Islet precursor cell (in vitro differentiated cells): ENCODE measurements around the gene SCFD1.
"Not testable (repeated sequence)": the region's sequence is repeated elsewhere in the genome, so short reads cannot be mapped to it uniquely, and the experiment has no call there.

ENCODE experiments used
- DNase-seq: peaks from one replicate; pipeline ENCODE4 v3.0.0-alpha.2; 2018

Gene SCFD1, protein sequence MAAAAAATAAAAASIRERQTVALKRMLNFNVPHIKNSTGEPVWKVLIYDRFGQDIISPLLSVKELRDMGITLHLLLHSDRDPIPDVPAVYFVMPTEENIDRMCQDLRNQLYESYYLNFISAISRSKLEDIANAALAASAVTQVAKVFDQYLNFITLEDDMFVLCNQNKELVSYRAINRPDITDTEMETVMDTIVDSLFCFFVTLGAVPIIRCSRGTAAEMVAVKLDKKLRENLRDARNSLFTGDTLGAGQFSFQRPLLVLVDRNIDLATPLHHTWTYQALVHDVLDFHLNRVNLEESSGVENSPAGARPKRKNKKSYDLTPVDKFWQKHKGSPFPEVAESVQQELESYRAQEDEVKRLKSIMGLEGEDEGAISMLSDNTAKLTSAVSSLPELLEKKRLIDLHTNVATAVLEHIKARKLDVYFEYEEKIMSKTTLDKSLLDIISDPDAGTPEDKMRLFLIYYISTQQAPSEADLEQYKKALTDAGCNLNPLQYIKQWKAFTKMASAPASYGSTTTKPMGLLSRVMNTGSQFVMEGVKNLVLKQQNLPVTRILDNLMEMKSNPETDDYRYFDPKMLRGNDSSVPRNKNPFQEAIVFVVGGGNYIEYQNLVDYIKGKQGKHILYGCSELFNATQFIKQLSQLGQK

DNA sequence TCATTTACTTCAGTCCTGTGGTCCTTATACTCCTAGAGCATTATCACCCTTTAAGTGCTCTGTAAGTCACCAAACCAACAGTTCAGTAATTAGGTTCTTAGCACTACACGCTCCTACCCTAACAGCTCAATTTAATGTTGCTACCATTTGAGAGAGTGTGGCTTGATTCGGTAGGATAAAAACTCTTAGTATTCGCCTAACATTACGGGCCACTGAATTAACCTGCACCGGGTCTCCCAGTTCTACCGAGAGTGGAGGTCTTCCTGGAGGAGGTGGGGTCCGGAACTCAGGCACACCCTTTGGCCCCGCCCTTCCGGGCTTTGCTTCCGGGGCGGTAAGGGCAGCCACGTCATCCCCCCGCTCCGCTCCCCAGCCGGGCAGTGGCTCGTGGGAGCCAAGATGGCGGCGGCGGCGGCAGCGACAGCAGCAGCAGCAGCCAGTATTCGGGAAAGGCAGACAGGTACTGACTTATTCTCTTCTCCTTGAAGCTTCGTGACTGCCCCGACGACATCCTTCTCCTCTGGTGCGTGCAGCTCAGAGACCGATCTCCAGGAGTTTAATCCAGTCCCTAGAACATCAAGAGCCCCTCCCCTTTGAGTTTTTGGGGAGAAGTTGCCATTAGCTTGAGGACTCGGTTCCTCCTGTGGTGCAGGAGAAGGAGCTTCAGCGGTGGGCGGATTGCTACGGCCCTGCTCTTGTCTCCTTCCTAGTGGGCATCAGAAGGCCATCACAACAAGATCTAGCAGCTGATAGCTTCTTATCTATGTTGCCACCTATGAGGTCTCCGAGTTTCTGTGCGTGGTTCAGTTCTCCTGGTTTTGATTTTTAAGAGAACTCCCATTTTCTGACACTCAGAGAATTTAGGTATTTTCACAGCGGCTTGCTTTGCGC lies at the start of gene SCFD1:
Gene SCFD1, plus strand, starts transcription at position 380 of the 891 bp plus-strand sequence. Its CDS starts 20 bp downstream, at position 400.
- peak; percentile 97 for DNase-seq

DNA sequence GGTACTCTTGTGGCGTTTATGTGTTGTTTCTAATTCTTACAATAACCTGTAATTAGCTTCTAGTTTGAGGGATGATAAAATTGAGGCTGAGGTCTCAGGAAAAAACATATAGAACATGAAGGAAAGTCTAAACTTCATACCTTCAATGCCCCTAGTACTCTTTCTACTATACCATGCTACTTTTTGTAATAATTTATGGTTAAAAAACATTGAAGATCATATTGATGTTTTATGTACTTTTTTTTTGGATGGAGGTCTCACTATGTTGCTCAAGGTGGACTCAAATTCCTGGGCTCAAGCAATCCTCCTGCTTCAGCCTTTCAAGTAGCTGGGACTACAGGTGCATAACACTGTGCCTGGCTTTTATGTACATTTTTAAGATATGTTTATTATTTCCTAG lies 49.3 kb upstream of the SCFD1 start:
- no peak for DNase-seq

DNA sequence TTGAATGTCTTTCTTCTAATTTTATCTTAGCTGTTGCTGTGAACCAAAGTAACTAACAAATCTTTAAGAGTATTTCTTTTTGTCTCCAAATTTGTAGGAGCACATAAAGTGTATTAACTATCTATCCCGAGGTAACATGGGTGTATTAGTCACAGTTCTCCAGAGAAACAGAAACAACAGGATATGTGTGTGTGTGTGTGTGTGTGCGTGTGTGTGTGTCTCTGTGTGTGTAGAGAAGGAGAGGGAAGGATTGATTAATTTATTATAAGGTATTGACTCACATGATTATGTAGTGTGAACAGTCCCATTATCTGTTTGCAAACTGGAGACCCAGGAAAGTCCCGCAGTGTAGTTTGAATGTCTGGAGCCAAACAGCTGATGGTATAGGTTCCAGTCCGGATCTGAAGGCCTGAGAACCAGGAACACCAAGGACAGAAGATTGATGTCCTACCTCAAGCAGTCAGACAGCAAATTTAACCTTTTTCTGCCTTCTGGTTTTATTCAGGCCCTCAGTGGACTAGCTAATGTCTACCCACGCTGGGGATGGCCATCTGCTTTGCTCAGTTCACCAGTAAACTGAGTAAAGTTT lies 48.8 kb upstream of the SCFD1 start:
- DNase-seq = no peak

DNA sequence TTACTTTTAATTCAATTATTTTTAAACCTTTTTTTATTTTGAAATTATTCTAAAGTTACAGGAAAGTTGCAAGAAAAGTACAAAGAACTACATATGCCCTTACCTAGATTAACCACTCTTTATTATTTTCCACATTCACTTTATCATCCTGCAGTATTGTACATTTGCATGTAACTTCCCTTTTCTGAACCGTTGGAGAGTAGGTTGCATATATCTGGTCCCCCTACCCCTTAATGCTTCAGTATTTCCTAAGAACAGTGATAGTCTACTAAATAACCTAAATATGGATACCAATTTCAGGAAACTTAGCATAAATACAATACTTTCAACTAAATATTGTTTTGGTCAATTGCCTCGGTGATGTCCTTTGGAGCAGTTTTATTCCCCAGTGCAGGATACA lies 48.2 kb upstream of the SCFD1 start:
- DNase-seq = no peak

DNA sequence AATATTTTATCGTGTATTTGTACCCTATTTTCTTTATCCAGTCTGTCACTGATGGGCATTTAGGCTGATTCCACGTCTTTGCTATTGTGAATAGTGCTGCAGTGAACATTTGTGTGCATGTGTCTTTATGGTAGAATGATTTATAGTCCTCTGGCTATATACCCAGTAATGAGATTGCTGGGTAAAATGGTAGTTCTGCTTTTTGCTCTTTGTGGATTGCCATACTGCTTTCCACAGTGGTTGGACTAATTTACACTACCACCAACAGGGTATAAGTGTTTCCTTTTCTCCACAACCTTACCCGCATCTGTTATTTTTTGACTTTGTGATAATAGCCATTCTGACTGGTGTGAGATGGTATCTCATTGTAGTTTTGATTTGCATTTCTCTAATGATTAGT lies 47.3 kb upstream of the SCFD1 start:
- not testable (repeated sequence) for DNase-seq

DNA sequence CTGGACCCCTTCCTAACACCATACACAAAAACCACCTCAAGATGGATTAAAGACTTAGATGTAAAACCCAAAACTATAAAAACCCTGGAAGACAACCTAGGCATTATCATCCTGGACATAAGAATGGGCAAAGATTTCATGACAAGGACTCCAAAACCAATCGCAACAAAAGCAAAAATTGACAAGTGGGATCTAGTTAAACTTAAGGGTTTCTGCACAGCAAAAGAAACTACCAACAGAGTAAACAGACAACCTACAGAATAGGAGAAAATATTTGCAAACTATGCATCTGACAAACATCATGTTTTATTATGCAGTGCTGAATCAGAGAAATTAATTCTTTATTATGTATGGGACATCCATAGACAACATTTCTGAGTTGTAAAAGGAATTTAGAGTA lies 45.8 kb upstream of the SCFD1 start:
- DNase-seq = not testable (repeated sequence)

DNA sequence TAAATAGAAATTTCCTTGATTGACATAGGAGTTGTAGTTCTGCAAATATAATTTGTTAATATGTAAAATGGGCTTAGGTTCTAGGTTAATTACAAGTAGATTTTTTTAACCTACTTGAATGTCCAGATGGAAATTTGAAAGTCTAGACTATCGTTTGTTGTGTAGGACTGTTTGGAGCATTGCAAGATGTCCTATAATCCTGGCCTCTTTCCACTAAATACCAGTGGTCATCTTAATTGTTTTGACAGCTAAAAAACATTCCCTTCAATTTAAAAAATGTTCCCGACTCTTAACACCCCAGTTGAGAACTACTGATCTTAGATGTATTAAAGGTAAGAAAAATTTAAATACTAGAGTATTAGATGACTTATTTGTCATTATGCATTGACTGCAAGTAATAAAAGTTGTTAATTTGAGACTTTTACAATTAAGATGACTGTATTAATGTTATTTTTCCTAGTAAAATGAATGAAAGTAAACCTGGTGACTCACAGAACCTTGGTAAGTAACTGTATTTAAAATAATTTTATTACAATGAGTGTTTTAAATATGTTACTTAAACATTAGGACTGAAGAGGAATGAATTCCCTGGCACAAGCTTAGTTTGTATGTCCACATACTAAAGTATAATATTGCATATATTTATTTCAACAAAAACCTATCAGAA lies 41.4 kb upstream of the SCFD1 start:
- DNase-seq = no peak

DNA sequence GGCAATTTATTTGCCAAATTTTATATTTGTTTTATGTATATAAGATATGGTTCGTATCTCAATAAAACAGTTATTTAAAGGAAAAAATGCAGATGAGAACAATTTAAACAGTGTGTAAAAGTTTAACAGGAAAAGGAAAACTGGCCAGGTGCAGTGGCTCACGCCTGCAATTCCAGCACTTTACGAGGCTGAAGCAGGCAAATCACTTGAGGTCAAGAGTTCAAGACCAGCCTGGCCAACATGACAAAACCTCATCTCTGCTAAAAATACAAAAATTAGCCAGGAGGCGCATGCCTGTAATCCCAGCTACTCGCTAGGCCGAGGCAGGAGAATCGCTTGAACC lies 40.9 kb upstream of the SCFD1 start:
- no peak for DNase-seq

DNA sequence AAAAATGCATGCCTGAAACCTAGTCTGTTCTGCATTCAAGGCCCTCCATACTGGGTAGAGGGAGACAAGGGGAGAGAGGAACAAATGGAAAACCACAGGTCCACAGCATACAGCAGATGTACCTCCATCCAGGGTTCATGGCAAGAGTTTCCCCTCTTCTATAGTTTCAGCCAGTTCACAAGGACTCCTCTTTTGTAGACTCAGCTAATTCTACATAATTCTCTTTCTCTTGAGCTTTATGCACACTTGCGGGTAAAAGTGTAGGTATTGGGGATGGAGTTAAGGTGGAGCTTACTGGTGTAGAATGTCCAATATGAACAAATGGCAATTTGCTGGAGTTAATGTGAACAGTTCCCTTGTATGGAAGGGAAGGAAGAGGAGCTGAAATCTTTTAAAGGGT lies 39.7 kb upstream of the SCFD1 start:
- DNase-seq = no peak

DNA sequence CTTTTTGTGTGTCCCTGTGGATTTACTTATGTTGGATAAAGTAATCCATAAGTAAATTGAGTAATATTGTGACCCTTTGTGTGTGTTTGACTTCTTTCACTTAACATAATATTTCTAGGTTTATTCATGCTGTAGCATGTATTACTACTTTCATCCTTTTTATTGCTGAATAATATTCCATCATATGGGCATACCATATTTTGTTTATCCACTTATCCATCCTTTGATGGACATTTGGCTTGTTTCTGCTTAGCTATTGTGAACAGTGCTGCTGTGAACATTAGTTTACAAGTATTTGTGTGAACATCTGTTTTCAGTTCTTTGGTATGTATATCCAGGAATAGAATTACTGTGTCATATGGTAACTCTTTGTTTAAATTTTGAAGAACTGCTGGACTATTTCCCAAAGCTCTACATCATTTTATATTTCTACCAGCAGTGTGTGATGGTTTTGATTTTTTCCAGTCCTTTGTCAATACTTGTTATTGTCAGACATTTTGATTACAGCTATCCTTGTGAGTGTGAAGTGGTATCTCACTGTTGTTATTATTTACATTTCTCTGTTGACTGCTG lies 38.0 kb upstream of the SCFD1 start:
- DNase-seq = no peak

DNA sequence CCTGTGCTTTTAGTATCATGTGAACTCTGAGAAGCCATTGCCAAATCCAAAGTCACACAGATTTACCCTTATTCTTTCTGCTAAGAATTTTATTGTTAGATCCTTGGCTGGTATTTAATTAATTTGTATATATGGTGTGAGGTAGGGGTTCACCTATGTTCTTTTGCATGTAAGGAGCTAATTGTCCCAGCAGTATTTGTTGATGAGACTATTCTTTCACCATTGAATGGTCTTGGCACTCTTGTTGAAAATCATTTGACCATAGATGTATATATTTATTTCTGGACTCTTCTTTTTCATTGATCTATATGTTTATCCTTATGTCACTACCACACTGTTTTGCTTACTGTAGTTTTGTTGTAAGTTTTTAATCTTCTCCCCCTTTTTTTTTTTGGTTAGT lies 36.9 kb upstream of the SCFD1 start:
- no peak for DNase-seq

DNA sequence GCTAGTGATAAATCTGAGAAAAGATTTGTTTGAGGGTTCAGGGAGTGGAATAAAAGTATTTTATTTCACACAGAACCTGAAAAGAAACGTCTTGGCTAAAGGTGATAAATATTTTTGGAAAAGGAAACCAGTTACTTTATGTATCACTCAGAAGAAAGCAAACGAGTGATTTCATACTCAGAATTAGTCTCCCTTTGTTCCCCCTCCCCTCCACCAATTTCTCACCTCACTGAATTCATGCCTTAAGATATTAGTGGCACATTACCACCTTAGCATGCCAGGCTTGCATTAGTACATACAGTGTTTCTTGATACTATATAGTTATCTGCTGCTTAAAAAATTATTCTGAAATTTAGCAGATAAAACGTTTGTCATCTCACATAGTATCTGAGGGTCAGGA lies 35.0 kb upstream of the SCFD1 start:
- DNase-seq = no peak

DNA sequence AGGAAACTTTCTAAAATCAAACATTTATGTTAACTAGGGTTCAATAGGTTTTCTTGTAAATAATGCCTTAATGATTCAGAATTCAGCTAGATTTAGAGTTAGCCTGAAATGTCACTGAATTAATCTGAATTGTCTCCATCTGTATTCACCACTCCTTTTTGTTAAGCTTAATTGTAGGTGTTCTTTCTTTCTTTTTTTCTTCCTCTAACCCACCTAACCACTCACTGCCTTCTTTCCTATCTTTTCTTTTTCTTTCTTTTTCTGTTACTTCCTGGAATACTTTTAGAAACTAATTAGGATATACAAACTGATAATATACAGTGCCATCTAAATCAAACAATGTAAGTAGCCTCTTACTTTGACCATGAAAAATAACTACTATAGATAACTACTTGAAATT lies 33.2 kb upstream of the SCFD1 start:
- no peak for DNase-seq

DNA sequence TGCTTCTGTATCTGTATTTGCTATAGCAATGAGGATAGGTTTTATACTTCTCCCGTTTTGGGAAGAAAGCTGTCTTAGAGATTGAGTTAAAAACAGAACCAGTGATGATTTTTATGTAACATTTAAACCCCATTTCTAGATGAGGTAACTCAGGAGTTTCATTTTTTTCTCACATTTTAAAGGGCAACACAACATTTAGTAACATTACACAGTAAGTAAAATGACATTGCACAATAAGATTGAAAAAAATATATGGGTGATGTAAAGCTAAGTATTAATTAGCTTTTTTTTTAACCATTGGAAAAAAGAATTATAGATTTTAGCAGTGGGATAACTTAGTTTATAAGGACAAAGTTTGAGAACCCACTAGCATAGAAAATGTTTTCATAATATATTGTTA lies 25.2 kb upstream of the SCFD1 start:
- no peak for DNase-seq

DNA sequence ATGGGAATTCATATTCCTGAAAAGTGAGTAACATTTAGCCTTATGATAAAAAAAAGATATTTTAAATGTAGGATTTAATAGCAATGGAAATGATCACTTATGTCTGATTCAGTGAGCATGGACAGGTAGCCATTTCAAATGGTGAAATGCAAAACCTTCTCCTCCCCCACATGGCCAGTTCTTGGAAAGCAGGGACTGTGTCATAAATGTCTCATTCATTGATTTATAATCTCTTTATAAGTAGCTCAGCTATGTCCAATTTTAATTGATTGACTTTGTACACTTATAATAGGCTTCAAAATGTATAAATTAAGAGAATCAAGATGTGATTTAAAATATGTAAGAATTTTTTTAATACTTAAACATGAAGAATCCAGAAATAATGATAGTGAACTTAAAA lies 24.6 kb upstream of the SCFD1 start:
- DNase-seq = no peak

DNA sequence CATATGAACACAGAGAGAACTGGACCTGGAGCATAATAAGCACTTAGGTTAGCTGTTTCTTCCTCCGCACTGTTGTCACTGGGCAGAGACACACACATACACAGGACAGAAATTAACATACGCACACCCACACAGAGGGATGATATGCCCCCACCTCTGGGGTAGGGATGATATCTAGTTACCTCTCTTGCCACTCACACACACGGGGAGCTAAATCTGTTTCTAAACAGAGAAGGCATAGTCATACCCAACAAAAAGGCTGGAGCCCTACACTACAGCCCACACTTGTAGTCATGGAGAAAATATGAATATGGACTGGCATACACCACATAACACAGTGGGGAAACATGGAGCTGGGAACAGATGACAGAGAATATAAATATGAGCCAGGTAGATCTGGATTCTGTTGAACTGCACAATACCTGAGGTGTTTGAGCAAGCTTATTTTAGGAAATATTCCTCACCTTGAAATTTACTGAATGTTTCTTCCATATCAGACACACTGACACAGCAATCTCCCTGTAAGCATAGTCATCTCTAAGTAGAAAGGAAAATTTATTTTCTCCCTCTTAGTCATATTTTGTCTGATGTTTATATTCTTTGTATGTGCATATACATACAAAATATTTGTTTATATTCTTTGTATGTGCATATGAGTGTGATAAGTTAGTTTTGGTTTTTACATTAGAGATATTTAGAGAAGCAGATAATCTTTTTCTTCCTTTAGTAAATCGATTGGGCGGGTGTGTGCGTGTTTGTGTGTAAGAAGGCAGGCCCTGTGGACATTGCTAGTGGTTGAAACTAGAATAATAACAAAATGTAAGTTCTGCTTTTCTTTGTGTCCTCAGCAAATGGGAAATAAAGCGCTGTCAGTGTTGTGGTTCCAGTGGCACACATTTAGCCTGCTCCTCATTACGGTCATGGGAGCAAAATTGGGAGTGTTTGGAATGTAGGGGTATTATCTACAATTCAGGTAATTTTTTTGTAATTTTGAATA lies 20.9 kb upstream of the SCFD1 start:
- DNase-seq = no peak

DNA sequence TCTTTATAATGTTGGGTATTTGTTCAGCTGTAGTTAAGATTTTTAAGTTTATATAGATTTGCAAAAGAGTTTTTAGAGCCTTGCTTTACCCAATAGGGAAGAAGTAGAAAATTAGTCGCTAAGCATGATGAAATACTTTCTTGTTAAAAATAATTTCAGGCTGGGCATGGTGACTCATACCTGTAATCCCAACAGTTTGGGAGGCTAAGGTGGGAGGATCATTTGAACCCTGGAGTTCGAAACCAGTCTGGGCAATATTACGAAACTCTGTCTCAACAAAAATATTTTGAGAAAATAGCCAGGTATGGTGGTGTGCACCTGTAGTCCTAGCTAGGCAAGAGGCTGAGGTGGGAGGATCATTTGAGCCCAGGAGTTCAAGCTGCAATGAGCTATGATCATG lies 18.7 kb upstream of the SCFD1 start:
- DNase-seq = no peak

DNA sequence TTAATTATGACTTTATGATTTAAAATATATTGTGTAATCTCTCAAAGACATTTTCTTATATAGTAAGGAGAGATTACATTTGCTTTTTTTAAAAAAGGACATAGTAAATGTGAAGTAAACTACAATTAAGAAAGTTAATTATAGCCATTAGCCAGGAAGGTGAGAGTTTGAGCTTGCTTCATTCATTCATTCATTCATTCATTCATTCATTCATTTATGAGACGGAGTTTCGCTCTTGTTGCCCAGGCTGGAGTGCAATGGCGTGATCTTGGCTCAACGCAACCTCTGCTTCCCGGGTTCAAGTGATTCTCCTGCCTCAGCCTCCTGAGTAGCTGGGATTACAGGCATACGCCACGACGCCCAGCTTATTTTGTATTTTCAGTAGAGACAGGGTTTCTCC lies 17.4 kb upstream of the SCFD1 start:
- DNase-seq = not testable (repeated sequence)

DNA sequence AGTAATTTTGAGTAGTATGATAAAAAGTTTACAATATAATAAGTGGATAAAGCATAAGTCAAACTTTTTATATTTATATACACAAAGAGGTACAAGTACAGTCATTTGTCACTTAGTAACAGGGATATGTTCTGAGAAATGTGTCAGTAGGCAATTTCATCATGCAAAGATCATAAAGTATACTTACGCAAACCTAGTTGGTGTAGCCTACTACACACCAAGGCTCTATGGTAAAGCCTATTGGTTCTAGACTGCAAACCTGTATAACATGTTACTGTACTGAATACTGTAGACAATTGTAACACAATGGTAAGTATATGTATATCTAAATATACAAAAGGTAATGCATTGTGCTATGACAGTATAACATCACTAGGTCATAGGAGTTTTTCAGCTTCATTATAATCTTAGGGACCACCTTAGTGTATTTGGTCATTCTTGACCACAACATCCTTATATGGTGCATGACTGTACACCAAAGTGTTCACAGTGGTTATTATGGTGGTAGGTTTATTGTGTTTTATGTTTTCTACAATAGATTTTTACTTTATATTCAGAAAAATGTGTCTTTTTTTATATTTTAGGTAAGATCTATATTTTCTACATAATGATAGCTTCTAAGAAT lies 14.9 kb upstream of the SCFD1 start:
- no peak for DNase-seq

DNA sequence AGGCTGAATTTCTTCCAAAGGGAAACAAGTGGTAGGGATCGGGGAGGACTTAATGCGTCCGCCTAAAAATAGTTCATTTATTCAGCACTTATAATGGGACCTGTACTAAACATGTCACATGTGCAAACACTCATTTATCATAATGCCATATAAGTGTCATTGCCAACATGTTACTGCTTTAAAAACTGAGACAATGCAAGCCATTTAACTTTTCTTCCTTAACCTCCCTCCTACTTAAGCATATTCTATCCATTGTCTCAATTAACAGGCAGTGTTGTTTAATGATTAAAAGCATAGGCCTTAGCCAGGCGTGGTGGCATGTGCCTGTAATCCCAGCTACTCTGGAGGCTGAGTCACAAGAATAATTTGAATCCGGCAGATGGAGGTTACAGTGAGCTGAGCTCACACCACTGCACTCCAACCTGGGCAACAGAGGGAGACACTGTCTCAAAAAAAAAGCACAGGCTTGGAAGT lies 13.5 kb upstream of the SCFD1 start:
- peak; percentile 57 for DNase-seq
